ENCODE measurements around the gene METTL8.

Gene METTL8

GRCh38 chr2:171460537-171460936, 26.7 kb upstream of the METTL8 start:
- Histone ChIP-seq H3K79me2 (ENCODE audit: insufficient read depth, low read length) (no peaks in the 10 kb centered on the region; the same call in 1 of the 2 replicates), H3K36me3 (ENCODE audit: low read length) (peaks cover 45% of the 10 kb centered on the region), H4K20me1 (ENCODE audit: low read depth, low read length) (no peaks in the 10 kb centered on the region), H3K9me3 (ENCODE audit: insufficient read depth, low read length) (no peaks in the 10 kb centered on the region), H3K4me2 (ENCODE audit: low read depth, low read length, poor library complexity, severe bottlenecking) (no peak overlapping the region), H3K4me3 (ENCODE audit: insufficient read depth, low read length, poor library complexity, severe bottlenecking) (no peak overlapping the region), H3F3A (ENCODE audit: insufficient read depth) (no peaks in the 10 kb centered on the region), H3K27ac (ENCODE audit: low read depth, low read length) (no peak overlapping the region), H3K9ac (ENCODE audit: low read length) (no peak overlapping the region), H3K27me3 (ENCODE audit: low read length) (no peaks in the 10 kb centered on the region), H2AFZ (ENCODE audit: low read depth, low read length, severe bottlenecking) (no peak overlapping the region), H3K9me2 (replicated peaks; ENCODE audit: insufficient read depth, low read length) (no peaks in the 10 kb centered on the region)
- no peak for TF ChIP-seq EZH2phosphoT487 (conservative IDR thresholded peaks at IDR 0.05; ENCODE audit: low read length)
- TF ChIP-seq CTCF (IDR thresholded peaks at IDR 0.05; ENCODE audit: insufficient read depth, low read length, poor library complexity, severe bottlenecking) = no peak

- H2AFZ ChIP-seq (ENCODE audit: low read depth, low read length, severe bottlenecking) = no peak overlapping the region
- no peak overlapping the region for H3K9ac ChIP-seq (ENCODE audit: low read length)
- no peaks in the 10 kb centered on the region for H3F3A ChIP-seq (ENCODE audit: insufficient read depth)
- peaks cover 55% of the 10 kb centered on the region for H3K36me3 ChIP-seq (ENCODE audit: low read length)
- H4K20me1 ChIP-seq (ENCODE audit: low read depth, low read length) = no peaks in the 10 kb centered on the region
- H3K79me2 ChIP-seq (ENCODE audit: insufficient read depth, low read length) = no peaks in the 10 kb centered on the region; the same call in 1 of the 2 replicates
- H3K4me2 ChIP-seq (ENCODE audit: low read depth, low read length, poor library complexity, severe bottlenecking) = no peak overlapping the region
- H3K27ac ChIP-seq (ENCODE audit: low read depth, low read length) = no peak overlapping the region
- H3K9me3 ChIP-seq (ENCODE audit: insufficient read depth, low read length) = peaks cover 3% of the 10 kb centered on the region; the same call in 1 of the 2 replicates
- no peaks in the 10 kb centered on the region for H3K9me2 ChIP-seq (replicated peaks; ENCODE audit: insufficient read depth, low read length)
- TF ChIP-seq EZH2phosphoT487 (conservative IDR thresholded peaks at IDR 0.05; ENCODE audit: low read length) (no peak), CTCF (IDR thresholded peaks at IDR 0.05; ENCODE audit: insufficient read depth, low read length, poor library complexity, severe bottlenecking) (no peak)
- no peak overlapping the region for H3K4me3 ChIP-seq (ENCODE audit: insufficient read depth, low read length, poor library complexity, severe bottlenecking)
- H3K27me3 ChIP-seq (ENCODE audit: low read length) = no peaks in the 10 kb centered on the region
Measured at GRCh38 chr2:171459498-171459897, 25.7 kb upstream of the METTL8 start.

- H3K4me3 ChIP-seq (ENCODE audit: insufficient read depth, low read length, poor library complexity, severe bottlenecking) = no peak overlapping the region
- H3K9me2 ChIP-seq (replicated peaks; ENCODE audit: insufficient read depth, low read length) = no peaks in the 10 kb centered on the region
- H3K27ac ChIP-seq (ENCODE audit: low read depth, low read length) = no peak overlapping the region
- no peaks in the 10 kb centered on the region for H4K20me1 ChIP-seq (ENCODE audit: low read depth, low read length)
- TF ChIP-seq CTCF (IDR thresholded peaks at IDR 0.05; ENCODE audit: insufficient read depth, low read length, poor library complexity, severe bottlenecking) (no peak), EZH2phosphoT487 (conservative IDR thresholded peaks at IDR 0.05; ENCODE audit: low read length) (no peak)
- peaks cover 72% of the 10 kb centered on the region for H3K36me3 ChIP-seq (ENCODE audit: low read length)
- peaks cover 3% of the 10 kb centered on the region; the same call in 1 of the 2 replicates for H3K9me3 ChIP-seq (ENCODE audit: insufficient read depth, low read length)
- H3K79me2 ChIP-seq (ENCODE audit: insufficient read depth, low read length) = peaks cover 6% of the 10 kb centered on the region; the same call in 1 of the 2 replicates
- H3K4me2 ChIP-seq (ENCODE audit: low read depth, low read length, poor library complexity, severe bottlenecking) = no peak overlapping the region
- no peaks in the 10 kb centered on the region; the same call in 1 of the 2 replicates for H3F3A ChIP-seq (ENCODE audit: insufficient read depth)
- no peak overlapping the region for H2AFZ ChIP-seq (ENCODE audit: low read depth, low read length, severe bottlenecking)
- no peak overlapping the region for H3K9ac ChIP-seq (ENCODE audit: low read length)
- no peaks in the 10 kb centered on the region for H3K27me3 ChIP-seq (ENCODE audit: low read length)
Measured at GRCh38 chr2:171452773-171453172, 19.0 kb upstream of the METTL8 start.
